Activated naive CD4-positive, alpha-beta T cell treated with anti-CD3 and anti-CD28 coated beads, Interleukin-2, amount 10 ng/mL, durations not matched to agents 7 days and 5 days (primary cell): ENCODE data around the gene LSR.
A peak's percentile ranks its signal among the peaks of the same experiment; 100 is the strongest.

Experiments
- CTCF ChIA-PET: fragments of 350-600 bp; sonication (Branson Sonifier 250); formaldehyde crosslinking; loops from one replicate; lab custom pipeline; 2021; ENCODE audit warnings: antibody characterized with exemption; lab: Charles Lee
- DNase-seq: peaks from one replicate; pipeline ENCODE4 v3.0.0-alpha.2; 2020
- H3K27ac Mint-ChIP-seq: one replicate; pipeline ENCODE4 v1.8.0; 2021; ENCODE audit warnings: mild to moderate bottlenecking, moderate library complexity, mixed read lengths
- H3K27me3 Mint-ChIP-seq: one replicate; pipeline ENCODE4 v1.8.0; 2021; ENCODE audit warnings: mild to moderate bottlenecking, mixed read lengths
- H3K36me3 Mint-ChIP-seq: one replicate; pipeline ENCODE4 v1.8.0; 2021; ENCODE audit warnings: mixed read lengths
- H3K4me1 Mint-ChIP-seq: one replicate; pipeline ENCODE4 v1.8.0; 2021; ENCODE audit warnings: mixed read lengths
- H3K4me3 Mint-ChIP-seq: one replicate; pipeline ENCODE4 v1.8.0; 2021; ENCODE audit warnings: mild to moderate bottlenecking, moderate library complexity, mixed read lengths
- H3K9me3 Mint-ChIP-seq: one replicate; pipeline ENCODE4 v1.8.0; 2021; ENCODE audit warnings: mixed read lengths

Gene LSR

DNA sequence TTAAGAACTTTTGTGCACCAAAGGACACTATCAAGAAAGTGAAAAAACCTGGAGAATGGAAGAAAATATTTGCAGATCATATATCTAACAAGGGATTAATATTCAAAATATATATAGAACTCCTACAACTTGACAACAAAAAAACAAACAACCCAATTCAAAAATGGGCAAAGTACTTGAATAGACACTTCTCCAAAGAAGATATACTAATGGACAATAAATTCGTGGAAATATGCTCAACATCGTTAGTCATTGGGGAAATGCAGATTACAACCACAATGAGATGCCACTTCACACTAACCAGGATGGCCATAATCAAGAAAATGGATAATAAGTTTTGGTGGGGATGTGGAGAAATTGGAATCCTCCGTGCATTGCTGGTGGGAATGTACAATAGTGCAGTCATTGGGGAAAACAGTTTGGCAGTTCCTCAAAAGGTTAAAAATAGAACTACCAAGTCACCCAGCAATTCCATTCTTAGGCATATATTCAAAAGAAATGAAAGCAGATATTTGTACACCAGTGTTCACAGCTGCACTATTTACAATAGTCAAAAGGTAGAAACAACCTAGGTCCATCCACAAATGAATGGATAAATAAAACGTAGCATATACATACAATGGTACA, 2.2 kb upstream of the LSR start:
- CTCF ChIA-PET, result no interaction called here
- no peak overlapping the region for H3K27ac Mint-ChIP-seq
- H3K27me3 Mint-ChIP-seq, result peaks cover 62% of the 10 kb centered on the region
- H3K9me3 Mint-ChIP-seq, result peaks cover 22% of the 10 kb centered on the region
- peaks cover 35% of the 10 kb centered on the region for H3K4me1 Mint-ChIP-seq
- H3K4me3 Mint-ChIP-seq, result peak overlapping the region; percentile 35
- DNase-seq, result no peak
- peaks cover 25% of the 10 kb centered on the region for H3K36me3 Mint-ChIP-seq

DNA sequence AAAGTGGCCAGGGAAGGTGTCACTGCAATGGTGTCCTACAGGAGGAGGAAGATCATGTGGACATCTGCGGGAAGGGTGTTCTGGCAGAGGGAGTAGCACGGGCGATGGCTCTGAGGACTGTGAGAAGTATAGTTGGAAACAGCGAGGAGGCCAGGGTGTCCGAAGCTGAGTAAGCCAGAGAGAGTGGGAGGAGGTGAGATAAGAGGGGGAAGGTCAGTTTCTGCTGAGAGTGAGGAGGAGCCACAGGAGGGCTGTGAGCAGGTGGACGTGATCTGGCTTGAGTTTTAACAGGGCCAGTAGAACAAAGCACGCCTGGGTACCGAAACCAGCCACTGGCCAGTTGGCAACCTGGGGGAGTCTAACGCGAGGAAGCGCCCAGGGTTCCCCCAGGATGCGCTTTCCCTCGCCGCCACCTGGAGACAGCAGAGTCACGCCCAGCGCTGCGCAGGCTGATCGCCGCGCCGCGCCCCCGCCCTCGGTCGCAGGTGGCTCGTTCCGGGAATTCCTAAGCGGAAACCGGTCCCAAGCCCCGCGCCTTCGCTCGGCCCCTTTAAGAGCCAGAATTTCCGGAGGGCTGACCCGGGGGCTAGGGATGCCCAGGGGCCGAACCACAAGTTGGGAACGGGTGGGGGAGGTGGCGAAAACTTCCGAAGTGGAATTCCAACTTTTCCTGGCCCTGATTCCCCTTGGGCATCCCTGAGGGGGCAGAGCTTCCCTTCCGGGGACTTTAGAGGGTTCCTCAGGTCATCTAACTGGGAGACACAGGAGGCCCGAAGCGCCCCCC, 1.1 kb upstream of the LSR start:
- CTCF ChIA-PET, result interaction anchor here (0.9 kb wide), 1 partner anchor 247 kb away, joined by 3 read pairs; no protein-coding TSS in a partner anchor
- H3K36me3 Mint-ChIP-seq, result peaks cover 21% of the 10 kb centered on the region
- peak overlapping the region; percentile 83 for H3K27ac Mint-ChIP-seq
- H3K4me3 Mint-ChIP-seq, result peak overlapping the region; percentile 82
- peaks cover 18% of the 10 kb centered on the region for H3K9me3 Mint-ChIP-seq
- peaks cover 35% of the 10 kb centered on the region for H3K4me1 Mint-ChIP-seq
- peak; percentile 64 for DNase-seq
- peaks cover 54% of the 10 kb centered on the region for H3K27me3 Mint-ChIP-seq

DNA sequence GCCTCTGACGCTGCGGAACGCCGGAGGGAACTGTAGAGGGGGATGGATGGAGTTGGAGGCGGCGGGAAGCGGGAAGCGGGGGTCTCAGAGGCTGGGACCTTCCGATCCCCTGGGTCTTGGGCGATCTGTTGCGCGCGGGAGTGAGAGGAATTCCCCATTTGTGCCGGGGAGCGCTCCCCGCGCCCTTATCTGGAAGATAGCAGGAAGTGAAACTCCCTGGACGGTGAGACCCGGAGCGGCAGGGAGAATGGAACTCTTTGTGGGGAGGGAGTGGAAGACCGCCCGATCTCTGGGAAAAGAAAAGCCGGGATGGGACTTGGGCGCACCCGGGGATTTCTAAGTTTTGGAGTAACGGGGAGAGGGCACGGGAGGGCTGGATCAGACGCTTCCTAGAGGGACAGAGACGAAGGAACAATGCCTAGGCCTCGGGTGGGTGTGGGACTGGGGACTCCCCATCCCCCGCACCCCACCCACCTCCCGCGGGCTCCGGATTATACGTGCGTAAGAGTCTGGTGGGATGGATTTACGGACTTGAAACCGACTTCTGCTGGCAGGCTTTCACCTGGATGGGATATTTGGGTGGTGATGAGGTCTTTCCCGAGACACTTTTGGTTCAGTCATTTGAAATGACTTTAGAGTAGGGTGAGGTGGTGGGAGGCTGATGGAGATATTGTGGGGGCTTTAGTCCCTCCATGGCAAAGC, 495 bp downstream of the LSR start:
- Mint-ChIP-seq H3K27me3 (peaks cover 54% of the 10 kb centered on the region), H3K9me3 (peaks cover 11% of the 10 kb centered on the region), H3K4me1 (peaks cover 37% of the 10 kb centered on the region), H3K36me3 (peaks cover 24% of the 10 kb centered on the region), H3K27ac (no peak overlapping the region), H3K4me3 (peak overlapping the region; percentile 82)
- no peak for DNase-seq
- CTCF ChIA-PET, result no interaction called here

DNA sequence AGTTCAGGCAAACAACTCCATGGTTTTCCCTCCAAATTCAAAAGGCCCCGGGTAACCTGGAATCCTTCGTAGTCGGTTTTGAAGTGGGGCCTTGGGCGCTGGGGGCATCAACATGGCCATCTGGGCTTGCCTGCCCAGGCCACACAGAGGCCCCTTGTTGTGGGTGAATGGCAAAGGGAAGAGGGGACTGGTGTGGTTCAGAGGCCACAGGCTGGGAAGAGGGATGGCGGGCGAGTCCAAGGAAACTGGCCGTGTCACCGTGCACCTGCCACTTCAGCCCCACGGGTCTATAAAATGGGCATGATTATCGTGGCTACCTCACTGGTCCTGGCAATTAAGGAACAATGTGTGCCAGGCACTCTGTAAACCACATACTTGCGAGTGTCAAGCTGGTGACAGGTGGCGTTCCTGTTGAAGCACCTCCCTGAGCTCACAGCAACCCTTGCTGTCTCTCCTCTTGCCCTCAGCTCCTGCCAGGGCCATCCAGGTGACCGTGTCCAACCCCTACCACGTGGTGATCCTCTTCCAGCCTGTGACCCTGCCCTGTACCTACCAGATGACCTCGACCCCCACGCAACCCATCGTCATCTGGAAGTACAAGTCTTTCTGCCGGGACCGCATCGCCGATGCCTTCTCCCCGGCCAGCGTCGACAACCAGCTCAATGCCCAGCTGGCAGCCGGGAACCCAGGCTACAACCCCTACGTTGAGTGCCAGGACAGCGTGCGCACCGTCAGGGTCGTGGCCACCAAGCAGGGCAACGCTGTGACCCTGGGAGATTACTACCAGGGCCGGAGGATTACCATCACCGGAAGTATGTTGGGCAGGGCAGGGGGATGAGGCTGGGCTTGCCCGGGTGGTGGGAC, 1.3 kb downstream of the LSR start:
- CTCF ChIA-PET, result interaction anchor here (1.0 to 1.2 kb wide), 2 partner anchors 14 kb away, joined by 3 read pairs; no protein-coding TSS in a partner anchor
- H3K4me3 Mint-ChIP-seq, result peak overlapping the region; percentile 82

DNA sequence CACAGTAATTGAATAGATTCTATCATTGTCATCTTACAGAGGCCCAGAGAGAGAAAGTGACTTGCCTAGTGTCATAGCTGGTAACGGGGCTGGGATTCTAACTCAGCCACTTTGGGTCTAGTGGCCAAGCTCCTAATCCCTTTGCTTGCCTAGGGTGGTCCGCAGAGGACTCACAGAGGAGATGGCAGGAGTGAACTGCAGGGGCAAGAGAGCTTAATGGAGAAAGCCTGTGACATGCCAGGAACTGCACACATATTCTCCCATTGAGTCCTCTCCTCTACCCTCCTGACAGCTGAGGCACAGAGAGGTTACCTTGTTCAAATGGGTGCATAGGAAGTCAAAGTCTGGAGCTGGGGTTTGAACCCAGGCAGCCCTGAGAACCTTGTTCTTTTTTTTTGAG, 2.7 kb downstream of the LSR start:
- Mint-ChIP-seq H3K27ac (no peak overlapping the region), H3K27me3 (peaks cover 38% of the 10 kb centered on the region), H3K9me3 (no peaks in the 10 kb centered on the region), H3K36me3 (peaks cover 22% of the 10 kb centered on the region), H3K4me3 (no peak overlapping the region), H3K4me1 (peaks cover 39% of the 10 kb centered on the region)
- DNase-seq, result no peak
- CTCF ChIA-PET, result interaction anchor here (0.6 to 1.2 kb wide), 3 partner anchors 12 to 34 kb away, joined by 3 read pairs; no protein-coding TSS in a partner anchor

More for the DNA sequence above, 1.3 kb downstream of the LSR start:
- no peak for DNase-seq
- Mint-ChIP-seq H3K27me3 (peaks cover 49% of the 10 kb centered on the region), H3K27ac (peak overlapping the region; percentile 5), H3K9me3 (peaks cover 5% of the 10 kb centered on the region), H3K36me3 (peaks cover 17% of the 10 kb centered on the region), H3K4me1 (peaks cover 37% of the 10 kb centered on the region)

DNA sequence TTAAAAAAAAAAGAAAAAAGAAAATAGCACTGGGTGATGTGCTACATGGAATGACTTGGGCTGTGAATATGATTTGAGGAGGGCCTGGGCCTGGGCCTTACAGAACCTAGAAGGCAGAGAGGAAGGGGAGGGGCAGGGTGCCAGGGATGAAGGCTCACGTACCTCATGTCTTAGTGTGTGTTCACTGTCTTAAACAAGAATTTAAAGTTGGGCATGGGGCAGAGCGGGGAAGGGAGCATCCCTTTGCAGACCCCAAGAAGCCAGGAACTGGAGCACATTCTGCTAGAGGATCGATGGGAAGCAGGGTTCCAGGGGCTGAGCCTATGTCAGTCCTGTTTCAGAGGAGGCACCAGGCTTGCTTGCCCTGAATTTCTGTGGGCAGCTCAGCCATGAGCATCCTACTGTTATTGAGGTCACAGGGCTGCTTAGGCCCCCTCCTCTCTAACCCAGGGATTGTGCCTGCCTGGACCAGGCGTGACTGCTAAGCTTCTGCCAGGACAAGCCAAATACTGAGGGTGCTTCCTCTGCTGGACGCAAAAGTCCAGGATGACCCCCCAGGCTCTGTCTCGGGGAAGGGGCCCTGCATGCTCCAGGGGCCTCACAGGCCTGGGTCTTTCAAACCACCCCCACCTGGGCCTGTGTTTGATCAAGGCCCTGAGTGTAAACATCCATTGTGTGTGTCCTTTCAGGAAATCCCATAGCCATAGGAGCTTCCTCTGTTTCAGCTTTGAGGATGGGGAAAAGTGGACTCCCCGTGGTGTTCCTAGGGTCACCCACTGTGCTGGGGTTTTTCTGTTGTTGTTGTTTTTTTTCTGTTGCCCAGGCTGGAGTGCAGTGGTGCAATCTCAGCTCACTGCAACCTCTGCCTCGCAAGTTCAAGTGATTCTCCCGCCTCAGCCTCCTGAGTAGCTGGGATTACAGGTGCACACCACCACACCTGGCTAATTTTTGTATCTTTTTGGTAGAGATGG, 4.8 kb downstream of the LSR start:
- no peak for DNase-seq
- Mint-ChIP-seq H3K27me3 (peaks cover 22% of the 10 kb centered on the region), H3K27ac (no peak overlapping the region), H3K4me1 (peaks cover 41% of the 10 kb centered on the region), H3K4me3 (no peak overlapping the region), H3K9me3 (no peaks in the 10 kb centered on the region), H3K36me3 (peaks cover 24% of the 10 kb centered on the region)
- CTCF ChIA-PET, result interaction anchor here (0.6 to 0.8 kb wide), 2 partner anchors 11 to 243 kb away, joined by 3 read pairs; no protein-coding TSS in a partner anchor

DNA sequence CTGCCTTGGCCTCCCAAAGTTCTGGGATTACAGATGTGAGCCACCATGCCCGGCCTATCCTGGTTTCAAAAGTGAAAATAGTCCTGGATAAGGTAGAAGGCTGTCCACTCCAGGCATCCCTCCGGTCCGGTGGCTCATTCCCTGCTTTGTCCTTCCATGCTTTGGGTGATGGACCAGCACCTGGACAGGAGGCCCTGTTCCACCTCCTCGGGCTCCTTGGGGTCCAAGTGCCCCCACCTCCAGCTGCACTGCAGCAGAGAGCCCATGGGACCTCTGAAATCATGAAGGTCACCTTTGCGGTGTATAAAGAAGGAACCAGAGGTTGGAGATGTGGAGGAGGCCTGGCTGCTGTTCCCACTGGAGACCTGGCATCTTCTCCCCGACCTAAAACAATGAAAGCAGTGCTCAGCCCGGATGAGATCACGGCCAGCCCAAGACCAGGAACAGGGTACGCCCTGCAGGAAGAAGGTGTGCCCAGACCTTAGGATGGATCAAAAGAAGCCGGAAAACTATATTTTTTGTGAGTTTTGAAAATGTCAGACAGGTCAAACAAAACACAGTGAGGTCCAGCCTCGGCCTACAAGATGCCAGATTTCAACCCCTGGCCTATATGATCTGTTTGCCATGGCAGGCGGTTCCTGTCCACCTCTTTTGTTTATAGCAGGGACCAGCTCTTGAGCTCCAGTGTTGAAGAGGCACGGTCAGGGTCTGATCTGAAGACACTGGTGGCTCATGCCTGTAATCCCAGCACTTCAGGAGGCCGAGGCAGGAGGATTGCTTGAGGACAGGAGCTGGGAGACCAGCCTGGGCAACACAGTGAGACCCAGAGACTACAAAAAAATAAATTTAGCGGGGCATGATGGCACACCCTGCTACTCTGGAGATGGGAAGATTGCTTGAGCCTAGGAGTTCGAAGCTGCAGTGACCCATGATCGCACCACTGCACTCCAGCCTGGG, 5.8 kb downstream of the LSR start:
- no peak for DNase-seq
- peaks cover 17% of the 10 kb centered on the region for H3K36me3 Mint-ChIP-seq
- H3K4me3 Mint-ChIP-seq, result no peak overlapping the region
- no peak overlapping the region for H3K27ac Mint-ChIP-seq
- CTCF ChIA-PET, result interaction anchor here (0.6 to 0.7 kb wide), 2 partner anchors 140 to 242 kb away, joined by 3 read pairs; no protein-coding TSS in a partner anchor
- H3K4me1 Mint-ChIP-seq, result peaks cover 31% of the 10 kb centered on the region
- H3K27me3 Mint-ChIP-seq, result peaks cover 12% of the 10 kb centered on the region
- H3K9me3 Mint-ChIP-seq, result no peaks in the 10 kb centered on the region

DNA sequence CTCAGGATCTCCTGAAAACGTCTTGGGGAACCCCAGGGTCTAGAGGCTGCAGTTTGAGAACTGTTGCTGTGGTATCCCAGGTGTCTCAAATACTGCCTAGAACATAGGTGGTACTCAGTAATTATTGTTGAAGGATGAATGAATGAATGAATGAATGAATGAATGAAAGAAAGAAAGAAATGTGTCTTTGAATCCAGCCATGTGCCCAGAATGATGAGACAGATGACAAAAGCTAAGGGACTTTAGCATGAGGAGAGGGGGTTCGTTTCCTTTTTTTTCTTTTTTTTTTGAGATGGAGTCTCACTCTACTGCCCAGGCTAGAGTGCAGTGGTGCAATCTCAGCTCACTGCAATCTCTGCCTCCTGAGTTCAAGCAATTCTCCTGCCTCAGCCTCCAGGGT, 7.8 kb downstream of the LSR start:
- Mint-ChIP-seq H3K27ac (no peak overlapping the region), H3K4me1 (peaks cover 18% of the 10 kb centered on the region), H3K9me3 (no peaks in the 10 kb centered on the region), H3K4me3 (no peak overlapping the region), H3K36me3 (peaks cover 11% of the 10 kb centered on the region), H3K27me3 (no peaks in the 10 kb centered on the region)
- no peak for DNase-seq
- CTCF ChIA-PET, result no interaction called here

DNA sequence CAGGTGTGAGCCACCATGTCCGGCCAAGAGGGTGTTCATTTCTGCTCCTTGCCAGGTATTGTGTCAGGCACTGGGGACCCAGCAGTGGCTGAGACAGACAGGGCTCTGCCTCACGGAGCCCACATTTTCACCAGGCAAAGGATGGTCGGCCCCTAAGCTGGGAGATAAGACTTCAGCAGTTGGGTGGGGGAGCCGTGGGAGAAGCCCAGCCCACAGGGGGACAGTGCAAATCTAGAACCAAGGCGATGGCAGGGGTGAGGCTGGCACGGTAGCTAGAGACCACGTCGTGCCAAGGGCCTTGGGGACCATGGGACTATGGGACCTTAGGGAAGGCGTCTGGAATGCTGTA, 8.3 kb downstream of the LSR start:
- CTCF ChIA-PET, result no interaction called here
- H3K27me3 Mint-ChIP-seq, result no peaks in the 10 kb centered on the region
- H3K9me3 Mint-ChIP-seq, result no peaks in the 10 kb centered on the region
- H3K4me3 Mint-ChIP-seq, result no peak overlapping the region
- DNase-seq, result no peak
- H3K27ac Mint-ChIP-seq, result no peak overlapping the region
- H3K4me1 Mint-ChIP-seq, result peaks cover 18% of the 10 kb centered on the region
- H3K36me3 Mint-ChIP-seq, result peaks cover 11% of the 10 kb centered on the region

DNA sequence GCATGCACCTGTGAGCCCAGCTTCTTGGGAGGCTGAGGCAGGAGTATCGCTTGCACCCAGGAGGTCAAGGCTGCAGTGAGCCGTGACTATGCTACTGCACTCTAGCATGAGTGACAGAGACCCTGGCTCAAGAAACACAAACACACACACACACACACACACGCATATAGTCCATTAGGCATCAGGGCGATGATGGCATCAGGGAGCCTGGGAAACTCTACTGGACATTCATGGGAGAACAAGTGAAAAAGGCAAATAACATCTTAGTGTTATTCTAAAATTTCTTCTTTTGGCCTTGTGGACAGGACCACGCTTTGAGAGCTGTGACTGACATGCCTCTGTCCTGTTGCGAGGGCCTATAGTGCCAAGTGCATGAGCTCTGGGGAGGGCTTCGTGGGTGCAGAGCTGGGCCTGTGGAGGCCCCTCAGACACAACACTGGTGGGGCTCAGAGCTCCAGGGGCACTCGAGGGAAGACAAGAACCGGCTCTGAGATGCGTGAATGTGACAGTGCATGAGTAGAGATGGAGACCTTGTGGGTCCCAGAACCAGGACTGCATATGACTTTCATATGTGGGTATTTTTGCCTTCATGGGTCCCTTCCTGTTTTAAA, 12.0 kb downstream of the LSR start:
- Mint-ChIP-seq H3K27ac (no peak overlapping the region), H3K36me3 (peaks cover 16% of the 10 kb centered on the region), H3K27me3 (no peaks in the 10 kb centered on the region), H3K9me3 (no peaks in the 10 kb centered on the region), H3K4me3 (no peak overlapping the region), H3K4me1 (peaks cover 31% of the 10 kb centered on the region)
- DNase-seq, result peak; percentile 17
- CTCF ChIA-PET, result no interaction called here

DNA sequence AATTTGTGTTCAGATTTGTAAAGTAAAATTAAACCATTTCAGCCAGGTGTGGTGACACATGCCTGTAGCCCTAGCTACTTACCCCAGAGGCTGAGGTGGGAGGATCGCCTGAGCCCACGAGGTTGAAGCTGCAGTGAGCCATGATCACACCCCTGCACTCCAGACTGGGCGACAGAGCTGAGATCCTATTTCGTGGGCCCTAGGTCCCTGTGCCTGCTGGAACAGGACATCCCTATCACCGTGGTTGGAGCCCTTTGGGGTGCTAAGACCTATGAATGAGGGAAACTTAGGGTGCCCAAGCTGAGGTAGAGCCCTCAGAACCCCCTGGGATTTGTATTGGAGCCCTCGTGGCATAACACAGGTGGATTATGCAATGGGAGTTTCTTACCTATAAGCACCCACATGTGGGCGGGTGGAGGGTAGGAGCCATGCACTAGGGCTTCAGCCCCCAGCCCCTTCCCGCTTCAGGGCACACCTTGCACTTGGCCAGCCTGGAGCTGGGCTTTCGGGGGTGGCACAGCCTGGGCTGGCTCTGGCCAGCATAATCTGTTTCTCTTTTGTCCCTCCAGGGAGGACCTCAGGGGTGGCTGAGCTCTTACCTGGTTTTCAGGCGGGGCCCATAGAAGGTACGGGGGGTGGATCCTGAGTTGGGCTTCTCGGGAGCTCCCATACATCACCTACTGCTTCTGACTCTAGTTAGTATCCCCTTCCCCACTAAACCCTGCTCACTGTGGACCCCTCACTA, 12.7 kb downstream of the LSR start:
- Mint-ChIP-seq H3K36me3 (peaks cover 16% of the 10 kb centered on the region), H3K4me3 (no peak overlapping the region), H3K27ac (no peak overlapping the region), H3K4me1 (peaks cover 36% of the 10 kb centered on the region), H3K27me3 (no peaks in the 10 kb centered on the region), H3K9me3 (no peaks in the 10 kb centered on the region)
- CTCF ChIA-PET, result no interaction called here
- DNase-seq, result peak; percentile 18
